Activated CD8-positive, alpha-beta memory T cell treated with anti-CD3 and anti-CD28 coated beads for 4 hours (primary cell): ENCODE data around the gene ADAMTSL3.
"Not testable (repeated sequence)": the region's sequence is repeated elsewhere in the genome, so short reads cannot be mapped to it uniquely, and the experiment has no call there.

Experiments used
- DNase-seq, 2 donors: peaks; one replicate each; pipeline ENCODE4 v3.0.0-alpha.2; 2020; ENCODE audit warnings: low read depth in 2 of 2

Gene ADAMTSL3

GRCh38 chr15:83919319-83919830, 265.5 kb downstream of the ADAMTSL3 start:
- DNase-seq = no peak

DNA sequence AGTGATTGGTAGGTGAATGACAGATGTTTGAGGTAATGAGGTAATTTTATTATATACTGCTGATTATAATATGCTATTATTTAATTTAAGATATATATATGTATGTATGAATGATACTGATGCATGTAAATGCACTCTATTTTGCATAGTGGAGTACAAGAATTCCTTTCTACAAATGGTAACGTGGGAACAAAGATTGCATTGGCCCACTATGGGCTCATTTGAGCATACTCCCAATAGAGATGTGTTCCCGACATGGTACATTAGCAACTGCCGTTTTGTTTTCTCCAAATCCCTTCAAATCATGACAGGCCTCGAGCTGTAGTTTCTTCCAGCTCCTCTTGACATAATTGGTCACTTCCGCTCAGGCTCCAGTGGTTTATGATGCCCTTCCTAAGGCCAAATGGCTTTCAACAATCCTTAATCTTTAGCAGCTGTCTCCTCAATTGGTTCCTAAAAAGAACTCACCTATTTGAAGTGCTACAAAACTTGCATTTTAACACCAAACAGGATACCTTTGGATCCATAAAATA, 266.1 kb downstream of the ADAMTSL3 start:
- no peak for DNase-seq

- no peak for DNase-seq
Observed at GRCh38 chr15:83922649-83923294, 268.8 kb downstream of the ADAMTSL3 start.

DNA sequence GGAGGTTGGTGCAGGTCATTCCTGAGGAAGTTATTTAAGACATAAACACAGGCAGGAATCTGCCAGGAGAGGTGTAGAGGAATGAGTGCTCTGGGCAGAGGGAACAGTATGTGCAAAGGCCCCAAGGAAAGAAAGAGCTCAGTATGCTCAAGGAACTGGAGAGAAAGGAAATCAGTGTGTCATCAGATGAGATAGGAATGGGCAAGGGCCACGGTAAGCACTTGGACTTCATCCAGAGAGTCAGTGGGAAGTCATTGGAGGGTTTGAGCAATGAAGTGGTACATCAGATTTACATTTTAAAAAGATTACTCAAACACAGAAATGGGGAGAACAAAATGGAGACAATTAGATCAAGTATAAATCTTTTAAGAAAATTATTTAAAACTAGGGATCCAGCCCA, 272.2 kb downstream of the ADAMTSL3 start:
- DNase-seq = no peak

DNA sequence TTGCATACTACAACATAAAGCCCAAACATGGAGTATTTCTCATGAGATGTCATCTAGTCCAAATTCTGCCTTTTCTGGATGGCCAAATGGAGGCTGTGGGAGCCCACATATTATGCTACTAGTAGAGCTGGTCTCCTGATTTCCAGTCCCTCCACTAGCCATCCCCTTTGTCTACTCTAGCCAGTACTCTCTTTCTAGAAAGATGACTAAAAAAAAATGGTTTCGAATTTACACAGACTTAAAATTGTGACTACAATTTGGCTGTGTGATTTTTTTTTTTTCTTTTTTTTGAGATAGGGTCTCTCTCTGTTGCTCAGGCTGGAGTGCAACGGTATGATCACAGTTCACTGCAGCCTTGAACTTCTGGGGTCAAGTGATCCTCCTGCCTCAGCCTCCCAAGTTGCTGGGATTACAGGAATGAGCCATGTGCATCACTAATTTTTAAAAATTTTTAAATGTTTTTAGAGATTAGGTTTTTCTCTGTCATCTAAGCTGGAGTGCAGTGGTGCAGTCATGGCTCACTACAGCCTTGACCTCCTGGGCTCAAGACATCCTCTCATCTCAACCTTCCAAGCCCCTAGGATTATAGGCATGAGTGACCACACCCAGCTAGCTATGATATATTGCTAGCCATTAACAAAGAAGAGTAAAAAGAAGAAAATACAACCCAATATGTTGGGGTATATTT, 273.9 kb downstream of the ADAMTSL3 start:
- no peak for DNase-seq

- no peak for DNase-seq
Observed at GRCh38 chr15:83928392-83928734, 274.4 kb downstream of the ADAMTSL3 start.

GRCh38 chr15:83928878-83929418, 275.0 kb downstream of the ADAMTSL3 start:
- no peak for DNase-seq

GRCh38 chr15:83929619-83930018, 275.7 kb downstream of the ADAMTSL3 start:
- no peak for DNase-seq

- DNase-seq = no peak
Observed at GRCh38 chr15:83930392-83931212, 276.7 kb downstream of the ADAMTSL3 start.

DNA sequence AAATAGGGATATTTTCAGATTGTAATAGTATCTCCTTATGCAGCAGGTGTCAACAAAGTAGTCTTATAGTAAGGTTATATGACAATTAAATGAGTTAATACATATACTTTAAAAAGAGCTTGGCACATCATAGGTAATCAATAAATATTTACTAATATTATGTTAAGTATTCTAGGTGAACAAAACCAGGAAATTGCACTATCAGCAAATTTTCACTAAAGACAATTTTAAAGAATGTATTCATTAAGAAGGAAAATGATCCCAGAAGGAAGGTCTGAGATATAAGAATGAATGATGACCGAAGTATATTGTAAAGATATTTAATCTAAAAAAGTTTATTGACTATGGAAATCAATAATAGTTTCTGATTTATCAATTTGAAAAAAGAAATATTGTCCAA, 281.9 kb downstream of the ADAMTSL3 start:
- no peak for DNase-seq

DNA sequence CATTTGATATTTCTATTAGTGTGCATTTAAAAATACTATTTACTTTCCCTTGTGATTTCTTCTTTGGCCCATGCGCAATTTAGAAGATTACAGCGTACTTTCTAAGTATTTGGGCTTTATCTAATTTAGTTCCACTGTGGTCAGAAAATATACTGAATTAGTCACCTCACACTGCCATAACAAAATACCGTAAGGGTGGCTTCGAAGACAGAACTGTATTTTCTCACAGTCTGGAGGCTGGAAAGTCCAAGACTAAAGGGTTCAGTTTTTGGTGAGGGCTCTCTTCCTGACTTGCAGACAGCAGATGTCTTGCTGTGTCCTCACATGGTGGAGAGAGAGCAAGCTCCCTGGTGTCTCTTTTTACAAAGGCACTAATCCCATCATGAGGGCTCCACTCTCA, 286.2 kb downstream of the ADAMTSL3 start:
- DNase-seq = no peak

DNA sequence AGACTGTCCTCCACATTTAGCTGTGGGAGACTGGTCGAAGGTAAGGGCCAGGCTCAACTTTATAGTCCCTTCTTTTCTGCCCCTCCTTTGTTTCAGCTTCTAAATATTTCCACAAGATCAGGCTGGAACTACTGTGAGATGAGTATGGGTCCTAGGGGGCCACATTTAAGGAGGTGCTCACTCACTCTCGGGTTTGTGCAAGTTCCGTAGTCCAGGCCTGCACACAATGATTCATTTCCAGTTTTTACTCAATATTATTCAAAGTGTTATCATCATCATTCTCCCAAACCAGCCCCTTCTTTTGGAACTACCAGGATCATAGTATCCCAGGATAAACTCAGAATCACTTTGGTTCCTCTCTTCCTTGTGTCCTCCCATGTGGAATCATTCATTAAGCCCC, 289.1 kb downstream of the ADAMTSL3 start:
- no peak for DNase-seq

- no peak for DNase-seq
Observed at GRCh38 chr15:83943849-83944404, 290.0 kb downstream of the ADAMTSL3 start.

DNA sequence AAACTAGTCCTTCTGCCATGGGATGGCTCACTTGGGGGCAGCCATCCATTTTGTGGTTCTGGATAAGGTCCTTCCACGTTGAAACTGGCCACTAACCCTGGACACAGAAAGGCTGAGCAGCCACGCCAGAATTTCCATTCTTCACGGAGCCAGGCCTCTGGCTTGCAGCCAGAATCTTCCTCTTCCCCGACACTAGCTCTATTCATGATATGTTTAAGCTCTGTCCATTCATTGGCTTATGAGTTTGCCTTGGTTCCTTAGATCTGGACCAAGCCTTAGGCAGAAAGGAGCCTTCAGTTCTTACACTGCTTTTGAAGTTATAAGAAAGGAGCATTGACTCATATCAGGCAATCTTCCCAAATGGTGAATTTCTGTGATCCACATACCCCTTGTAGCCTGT, 293.2 kb downstream of the ADAMTSL3 start:
- DNase-seq = no peak

GRCh38 chr15:83954506-83954905, 300.6 kb downstream of the ADAMTSL3 start:
- DNase-seq = no peak

DNA sequence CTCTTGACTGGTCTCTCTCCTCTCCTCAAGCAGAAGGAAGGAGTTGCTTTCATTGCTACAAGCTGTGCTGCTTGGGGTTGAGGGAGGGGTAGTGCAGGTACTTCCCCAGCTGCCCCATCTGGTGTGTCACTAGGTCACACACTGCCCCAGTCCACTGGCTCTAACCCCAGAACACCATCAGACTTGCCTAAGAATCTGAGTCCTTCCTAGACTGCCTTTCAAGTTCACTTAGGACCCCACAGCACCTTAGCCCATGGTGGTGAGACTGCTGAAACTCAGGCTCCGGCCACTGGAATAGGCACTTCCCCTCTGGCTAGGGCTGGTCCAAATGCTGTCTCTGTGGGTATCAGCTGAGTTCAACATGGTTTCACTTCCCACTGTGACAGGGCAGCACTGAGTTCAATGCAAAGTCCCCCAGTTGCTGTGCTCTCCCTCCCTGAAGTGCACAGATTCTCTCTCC, 301.9 kb downstream of the ADAMTSL3 start:
- no peak for DNase-seq

DNA sequence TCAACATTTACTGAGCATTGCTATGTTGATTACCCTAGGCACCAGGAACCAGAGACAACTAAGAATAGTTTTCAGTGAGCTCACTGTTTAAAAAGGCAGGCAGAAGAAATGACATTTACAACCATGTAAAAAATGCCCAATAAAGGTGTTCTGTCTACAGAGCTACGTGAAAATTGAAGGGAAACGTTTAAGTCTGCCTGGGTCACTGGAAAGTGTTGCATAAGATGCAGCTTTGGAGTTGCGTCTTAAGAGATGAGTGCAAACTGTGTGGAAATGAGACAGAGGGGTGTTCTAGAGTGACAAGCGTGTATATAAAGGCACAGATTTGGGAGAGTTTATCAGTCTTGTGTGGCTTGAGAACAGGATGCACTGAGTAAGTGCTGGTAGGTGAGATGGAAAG, 303.0 kb downstream of the ADAMTSL3 start:
- DNase-seq = no peak

GRCh38 chr15:83959477-83959876, 305.6 kb downstream of the ADAMTSL3 start:
- DNase-seq = no peak

DNA sequence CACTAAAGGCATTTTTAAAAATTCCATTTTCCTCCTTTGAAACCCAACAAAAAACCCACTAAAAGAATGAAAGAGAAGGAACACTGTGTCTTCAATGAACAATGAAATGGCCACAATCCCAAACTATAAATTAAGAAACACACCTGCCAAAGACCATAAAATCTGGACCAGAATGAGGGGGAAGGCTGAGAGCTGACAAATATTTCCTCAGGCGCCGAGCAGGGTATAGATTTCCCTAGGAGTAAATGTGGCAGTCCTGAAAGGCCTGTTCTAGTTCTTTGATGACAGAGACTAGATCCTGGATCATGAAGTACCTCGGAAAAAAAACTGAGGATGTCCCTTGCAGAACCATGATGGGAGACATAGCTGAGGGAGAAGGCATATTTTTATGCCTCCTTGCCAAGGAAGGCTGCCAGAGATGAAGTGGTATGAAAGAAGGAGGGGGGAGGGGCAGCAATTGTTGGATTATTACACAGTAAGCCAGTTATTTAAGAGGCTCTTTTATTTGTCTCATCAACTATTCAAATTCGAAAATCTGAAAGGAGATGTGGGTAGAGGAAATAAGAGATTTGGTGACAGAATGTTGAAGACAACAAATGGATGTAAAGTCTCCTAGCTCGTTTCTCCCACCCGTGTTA, 306.4 kb downstream of the ADAMTSL3 start:
- DNase-seq = no peak

- no peak for DNase-seq
Observed at GRCh38 chr15:83961311-83961710, 307.4 kb downstream of the ADAMTSL3 start.

DNA sequence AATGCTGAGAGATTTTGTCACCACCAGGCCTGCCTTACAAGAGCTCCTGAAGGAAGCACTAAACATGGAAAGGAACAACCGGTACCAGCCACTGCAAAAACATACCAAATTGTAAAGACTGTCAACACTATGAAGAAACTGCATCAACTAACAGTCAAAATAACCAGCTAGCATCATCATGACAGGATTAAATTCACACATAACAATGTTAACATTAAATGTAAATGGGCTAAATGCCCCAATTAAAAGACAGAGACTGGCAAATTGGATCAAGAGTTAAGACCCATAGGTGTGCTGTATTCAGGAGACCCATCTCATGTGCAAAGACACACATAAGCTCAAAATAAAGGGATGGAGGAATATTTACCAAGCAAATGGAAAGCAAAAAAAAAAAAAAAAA, 311.0 kb downstream of the ADAMTSL3 start:
- not testable (repeated sequence) for DNase-seq
